GM18909 (cell line): ENCODE results near the gene SLC25A39.

Experiments
- ATAC-seq: cut with Tn5 transposase; IDR thresholded peaks from one replicate; pipeline ENCODE4 v1.9.1; 2021; ENCODE audit warnings: mild to moderate bottlenecking; ENCODE audit not compliant: unreplicated experiment, poor library complexity

Gene SLC25A39

DNA sequence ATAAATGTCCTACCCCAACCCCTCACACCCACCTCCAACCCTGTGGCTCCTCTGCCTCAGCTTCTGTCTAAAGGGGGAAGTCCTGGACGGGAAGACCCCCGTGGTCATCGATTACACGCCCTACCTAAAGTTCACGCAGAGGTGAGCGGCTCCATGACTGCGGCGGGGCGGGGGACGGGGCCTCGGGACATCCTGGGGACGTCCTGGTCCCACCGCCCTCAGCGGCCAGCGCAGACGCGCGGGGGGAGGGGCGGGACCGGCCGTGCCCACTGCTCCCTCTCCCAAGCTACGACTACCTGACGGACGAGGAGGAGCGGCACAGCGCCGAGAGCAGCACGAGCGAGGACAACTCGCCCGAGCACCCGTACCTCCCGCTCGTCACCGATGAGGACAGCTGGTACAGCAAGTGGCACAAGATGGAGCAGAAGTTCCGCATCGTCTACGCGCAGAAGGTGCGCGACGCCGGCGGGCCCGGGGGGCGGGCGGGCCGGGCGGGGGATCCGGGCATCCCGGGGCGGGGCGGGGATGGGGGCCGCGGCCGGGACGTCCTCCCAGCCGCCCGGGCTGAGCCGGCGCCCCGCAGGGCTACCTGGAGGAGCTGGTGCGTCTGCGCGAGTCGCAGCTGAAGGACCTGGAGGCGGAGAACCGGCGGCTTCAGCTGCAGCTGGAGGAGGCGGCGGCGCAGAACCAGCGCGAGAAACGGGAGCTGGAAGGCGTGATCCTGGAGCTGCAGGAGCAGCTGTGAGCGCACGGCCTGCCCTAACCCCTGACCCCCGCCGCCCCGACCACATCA lies 9.6 kb downstream of the SLC25A39 start:
- no peak for ATAC-seq

DNA sequence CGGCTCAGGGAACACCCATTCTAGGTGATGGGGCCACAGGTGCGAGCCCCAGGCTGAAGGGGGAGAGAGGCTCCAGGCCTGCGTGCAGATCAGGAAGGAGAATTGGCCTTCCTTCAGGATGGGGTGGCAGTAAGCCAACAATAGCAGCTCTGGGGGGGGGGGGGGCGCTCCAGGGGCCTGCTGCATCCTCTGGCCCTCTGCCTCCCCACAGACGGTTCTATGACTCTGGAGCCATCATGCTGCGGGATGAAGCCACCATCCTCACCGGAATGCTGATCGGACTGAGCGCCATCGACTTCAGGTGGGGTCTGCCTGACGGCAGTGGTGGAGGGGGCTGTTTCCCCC lies 10.1 kb downstream of the SLC25A39 start:
- no peak for ATAC-seq

DNA sequence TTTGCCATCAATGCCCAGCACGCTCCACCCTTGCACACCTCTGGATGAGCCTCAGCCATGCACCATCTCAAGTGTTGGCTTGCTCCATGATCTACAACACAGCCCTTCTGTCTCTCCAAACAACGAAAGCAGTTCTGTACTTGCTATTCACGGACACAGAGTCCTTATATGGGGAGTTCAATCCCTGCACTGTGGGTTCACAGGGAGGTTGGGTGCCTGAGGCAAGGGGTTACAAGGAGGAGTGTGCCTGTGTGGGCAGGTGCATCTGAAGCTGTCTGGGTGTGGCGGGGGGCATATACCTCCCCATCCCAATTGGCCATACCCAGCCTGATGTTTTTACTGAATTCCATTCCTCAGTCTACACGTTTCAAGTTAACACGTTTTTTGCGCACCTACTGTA lies 10.6 kb downstream of the SLC25A39 start:
- no peak for ATAC-seq

DNA sequence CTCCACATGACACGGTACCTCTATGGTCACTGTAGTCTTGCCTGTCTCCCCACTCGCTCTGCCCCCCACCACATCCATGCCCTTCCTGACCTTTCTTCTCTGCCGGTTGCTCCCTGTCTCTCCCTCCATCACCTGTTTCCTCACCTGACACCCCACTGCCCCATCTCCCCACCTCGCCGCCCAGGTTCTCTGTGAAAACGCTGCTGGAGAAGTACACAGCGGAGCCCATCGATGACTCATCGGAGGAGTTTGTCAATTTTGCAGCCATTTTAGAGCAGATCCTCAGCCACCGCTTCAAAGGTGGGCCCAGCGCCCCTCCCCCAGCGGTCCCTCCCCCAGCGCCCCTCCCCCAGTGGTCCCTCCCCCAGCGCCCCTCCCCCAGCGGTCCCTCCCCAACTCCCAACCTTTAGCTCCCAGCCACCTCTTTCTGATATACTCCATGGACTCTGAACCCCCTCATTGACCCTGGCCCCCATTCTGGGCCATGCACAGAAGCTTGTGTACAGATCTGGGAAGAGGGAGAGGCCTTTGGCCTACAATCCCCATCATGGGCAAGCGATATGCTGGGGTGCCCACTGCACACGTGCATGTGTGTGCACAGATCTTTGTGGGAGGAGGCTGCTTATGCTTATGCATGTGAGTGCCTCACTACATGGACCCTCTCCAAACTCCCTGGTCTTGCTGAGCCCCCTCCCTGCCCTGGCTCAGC lies 12.1 kb downstream of the SLC25A39 start:
- ATAC-seq: no peak

DNA sequence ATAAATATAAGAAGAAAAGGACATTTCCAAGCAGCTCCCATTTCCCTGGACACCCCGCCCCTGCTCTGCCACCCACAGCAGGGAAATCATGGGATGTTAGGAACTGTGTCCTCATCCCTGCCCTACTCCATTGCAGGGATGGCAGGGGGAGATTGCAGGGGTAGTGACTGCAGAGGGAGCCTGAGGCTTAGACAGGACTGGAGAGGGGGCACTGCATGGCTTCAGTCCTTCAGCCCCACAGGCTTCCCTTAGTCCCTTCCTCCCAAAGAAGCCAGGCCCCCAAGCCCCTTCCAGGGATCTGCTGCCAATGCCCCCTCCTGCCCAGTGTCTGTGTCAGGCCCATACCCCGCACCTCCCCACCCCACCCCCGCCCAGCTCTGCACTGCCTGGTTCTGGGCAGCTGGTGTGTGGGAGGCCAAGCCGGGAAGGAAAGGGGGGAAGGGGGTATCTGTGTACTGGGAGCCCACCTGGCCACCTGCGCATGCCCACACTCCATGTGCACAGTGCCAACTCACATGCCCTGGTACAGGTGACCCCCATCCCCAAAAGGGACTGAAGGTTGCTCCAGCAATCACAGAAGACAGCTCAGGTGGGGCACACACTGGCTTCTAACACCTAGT lies 13.0 kb downstream of the SLC25A39 start:
- ATAC-seq: no peak

DNA sequence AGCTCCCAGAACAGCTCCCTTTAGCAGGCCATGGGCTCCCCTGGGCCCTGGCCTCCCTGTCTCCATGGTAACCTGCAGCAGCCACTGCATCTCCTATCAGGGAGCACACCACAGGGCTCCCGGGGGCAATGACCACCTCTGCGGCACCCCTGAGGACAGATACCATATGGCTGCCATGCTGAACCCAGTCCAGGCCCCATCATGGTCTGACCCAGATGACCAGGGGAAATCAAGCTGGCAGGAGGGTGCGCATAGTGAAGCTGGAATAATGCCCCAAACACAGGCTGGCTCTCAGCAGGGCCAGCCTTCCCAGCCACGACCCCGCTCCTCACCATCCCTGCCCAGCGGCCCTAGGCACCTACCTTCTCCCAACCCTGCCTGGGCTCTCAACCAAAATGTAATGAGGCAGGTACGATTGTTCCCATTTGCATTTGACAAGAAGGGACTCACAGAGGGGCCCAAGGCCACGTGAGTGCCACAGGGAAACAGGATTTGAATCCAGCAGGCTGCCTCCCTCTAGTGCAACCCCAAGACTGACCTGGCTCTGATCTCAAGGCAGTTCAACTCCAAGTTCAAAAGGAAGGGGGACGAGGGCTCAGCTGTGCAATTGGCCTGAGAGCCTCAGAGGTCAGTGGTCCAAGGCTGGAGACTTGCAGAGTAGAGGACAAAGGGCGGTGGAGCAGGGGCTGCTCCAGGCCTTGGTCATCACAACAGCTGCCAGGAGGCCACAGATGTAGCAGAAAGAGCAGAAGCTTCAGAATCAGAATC lies 13.8 kb downstream of the SLC25A39 start:
- no peak for ATAC-seq

DNA sequence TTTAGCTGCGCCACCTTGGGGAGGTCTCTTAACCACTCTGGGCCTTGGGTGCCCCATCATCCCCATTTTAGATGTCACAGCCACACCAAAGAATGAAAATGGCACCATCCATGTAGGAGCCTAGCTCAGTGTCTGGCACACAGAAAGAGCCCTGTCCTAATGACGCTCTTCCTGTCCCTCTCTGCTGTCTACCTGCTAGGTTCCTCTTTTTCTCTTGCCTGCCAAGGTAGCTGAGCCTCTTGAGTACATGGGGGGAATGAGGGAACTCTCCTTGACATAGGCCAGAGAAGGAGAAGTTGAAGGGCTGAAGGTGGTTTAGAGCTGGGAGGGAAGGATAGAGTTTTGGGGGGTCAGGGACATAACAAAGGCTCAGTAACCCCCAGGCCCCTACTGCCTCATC lies 14.4 kb downstream of the SLC25A39 start:
- no peak for ATAC-seq

DNA sequence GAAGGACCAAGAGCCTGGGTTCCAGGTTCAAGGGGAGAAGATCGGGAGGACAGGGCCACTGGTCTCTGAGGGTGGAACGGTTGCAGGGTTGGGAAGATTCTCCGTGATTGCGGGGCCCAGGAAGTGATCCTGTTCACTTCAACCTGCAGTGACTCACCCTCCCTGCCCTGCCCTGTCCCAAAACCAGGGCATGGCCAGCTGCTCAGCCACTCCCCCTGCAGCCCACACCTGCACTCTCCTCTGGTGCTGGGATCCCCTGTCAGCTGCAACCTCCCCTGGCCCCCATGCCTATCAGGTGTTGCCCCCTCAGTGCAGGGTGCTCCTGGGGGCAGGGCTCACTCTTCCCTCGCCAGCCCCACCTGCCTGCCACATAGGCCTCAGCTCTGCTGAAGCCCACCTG lies 15.2 kb downstream of the SLC25A39 start:
- ATAC-seq: no peak

DNA sequence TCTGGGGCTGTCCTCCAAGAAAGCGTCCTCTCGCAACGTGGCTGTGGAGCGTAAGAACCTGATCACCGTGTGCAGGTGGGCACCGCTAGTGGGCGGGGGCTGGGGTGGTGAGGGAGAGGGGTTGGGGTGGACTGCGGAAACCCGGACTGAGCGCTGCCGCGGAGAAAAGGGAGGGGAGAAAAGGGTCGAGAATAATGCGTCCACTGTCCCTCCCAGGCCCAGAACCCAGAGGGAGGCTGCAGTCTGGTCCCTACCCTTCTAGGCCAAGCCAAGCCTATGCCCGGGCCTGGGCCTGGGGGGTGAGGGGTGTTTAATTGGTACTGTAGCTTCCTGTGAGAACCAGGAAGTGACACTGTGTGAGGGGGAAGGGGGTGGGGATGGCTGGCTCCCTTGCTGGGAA lies 15.8 kb downstream of the SLC25A39 start:
- no peak for ATAC-seq

DNA sequence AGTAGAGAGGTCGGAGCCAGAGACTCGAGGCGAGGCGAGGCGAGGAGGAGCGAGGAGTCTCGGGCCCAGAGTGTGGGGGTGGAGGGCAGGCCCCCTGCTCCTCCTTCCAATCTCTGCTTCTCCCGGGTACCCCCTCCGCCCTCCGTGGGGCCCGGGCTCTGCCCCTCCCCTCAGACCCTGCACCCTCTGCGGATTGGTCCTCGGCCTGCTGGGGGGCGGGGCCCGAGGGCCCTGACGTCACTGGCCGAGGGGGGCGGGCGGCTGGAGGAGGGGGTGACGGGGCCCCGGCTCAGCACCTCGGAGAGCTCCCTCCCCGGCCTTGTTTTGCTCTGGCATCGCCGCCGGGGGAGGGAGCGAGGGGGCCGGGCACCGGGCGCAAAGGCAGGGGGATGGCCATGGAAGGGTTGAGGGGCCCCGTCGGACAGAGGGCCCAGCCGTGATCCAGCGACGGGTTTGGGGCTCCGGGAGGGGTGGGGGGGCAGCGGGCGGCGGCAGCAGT lies 16.3 kb downstream of the SLC25A39 start, which contains the start of gene RUNDC3A:
TSS of gene RUNDC3A (plus strand) at position 282 of the 499 bp plus-strand sequence. CDS start 232 bp downstream, outside the sequence.
- ATAC-seq: no peak

DNA sequence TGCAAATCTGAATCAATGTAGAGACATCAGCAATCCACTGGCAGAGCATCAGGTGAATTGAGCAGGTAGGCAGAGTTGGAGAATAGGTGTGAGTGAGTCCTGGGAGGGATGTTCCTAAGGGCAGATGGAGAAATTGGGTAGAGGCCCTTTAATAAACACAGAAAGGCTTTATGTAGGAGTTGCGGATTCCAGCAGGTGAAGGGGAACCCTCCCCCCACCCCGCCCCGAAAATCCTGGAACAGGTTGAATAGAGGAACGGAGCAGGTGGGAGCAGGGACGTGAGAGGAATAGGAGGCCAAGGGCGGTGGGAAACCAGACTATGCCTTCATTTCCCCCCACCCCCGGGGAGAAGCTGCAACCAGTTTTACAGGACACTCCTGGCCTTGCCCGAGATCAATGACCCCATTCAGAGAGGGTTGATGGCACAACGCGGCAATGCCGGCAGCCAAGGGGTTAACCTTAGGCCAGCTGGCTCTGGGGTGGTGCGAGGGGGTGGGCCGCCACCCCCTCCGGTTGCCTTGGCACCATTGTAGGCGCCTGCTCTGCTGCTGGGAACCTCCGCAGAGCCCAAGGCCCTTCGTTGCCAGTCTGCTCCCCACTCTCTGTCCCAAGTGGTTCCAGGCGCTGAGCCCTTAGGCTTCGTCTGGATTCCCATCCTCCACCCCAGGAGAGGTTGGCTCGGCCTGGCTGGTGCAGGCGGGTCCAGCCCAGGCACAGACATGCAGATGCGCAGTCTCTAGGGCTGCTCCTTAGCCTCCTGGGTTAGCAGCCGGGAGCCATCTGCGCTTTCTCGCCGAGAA lies 17.0 kb downstream of the SLC25A39 start:
- no peak for ATAC-seq

DNA sequence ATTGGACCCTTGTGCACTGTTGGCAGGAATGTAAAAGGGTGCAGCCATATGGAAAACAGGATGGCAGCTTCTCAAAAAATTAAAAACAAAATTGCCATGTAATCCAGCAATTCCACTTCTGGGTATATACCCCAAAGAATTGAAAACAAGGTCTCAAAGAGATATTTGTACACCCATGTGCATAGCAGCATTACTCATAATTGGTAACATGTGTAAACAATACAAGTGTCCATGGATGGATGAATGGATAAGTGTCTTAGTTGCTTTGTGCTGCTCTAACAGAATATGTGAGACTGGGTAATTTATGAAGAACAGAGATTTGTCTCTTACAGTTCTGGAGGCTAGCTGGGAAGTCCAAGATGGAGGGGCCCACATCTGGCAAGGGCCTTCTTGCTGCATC lies 20.0 kb downstream of the SLC25A39 start:
- ATAC-seq: no peak

DNA sequence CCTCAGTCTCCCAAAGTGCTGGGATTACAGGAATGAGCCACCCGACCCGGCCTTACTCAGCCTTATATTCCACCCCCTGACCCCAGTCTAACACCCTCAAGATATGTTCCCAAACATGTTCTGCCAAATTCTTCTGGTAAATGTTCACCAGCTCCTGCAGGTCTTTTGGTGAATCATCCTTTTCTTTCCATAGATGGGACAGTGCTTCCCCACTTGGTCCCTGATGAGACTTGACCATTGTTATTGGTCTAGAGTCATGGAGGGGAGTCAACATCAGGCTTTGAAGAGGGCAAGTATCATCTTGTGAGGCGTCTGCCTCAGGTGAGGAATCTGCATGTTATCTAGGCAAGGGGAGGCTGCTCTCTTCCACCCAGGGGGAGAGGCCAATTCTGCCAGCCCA lies 26.6 kb downstream of the SLC25A39 start:
- ATAC-seq: no peak

DNA sequence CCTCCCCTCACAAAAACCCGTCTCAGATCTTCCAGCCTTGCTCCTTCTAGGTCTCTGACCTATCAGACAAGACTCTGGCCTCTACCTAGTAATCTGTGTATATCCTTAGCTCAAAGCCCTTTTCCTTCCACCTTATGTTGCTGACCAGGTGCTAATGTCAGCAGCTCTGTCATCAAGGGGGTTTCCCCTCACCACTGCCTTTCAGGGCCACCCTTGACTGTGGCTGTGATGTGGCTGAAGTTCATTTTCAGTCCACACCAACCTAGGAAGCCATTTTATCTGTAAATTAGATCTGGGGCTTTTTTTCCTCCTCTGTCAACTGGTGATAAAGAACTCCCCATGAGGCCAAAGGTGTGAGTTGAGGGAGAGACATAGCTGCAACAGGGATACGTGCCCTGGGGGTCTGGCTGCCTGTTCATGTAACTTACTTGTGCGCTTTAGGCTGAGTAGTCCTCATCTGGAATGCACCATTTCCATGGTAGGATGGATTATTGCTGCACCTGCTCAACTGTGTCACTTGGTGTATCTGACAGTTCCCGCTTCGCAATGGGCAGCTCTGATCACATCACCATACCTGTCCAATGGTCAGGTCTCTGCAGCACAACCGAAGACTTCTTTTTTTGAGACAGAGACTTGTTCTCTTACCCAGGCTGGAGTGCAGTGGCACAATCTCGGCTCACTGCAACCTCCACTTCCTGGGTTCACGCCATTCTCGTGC lies 31.0 kb downstream of the SLC25A39 start:
- ATAC-seq: no peak

DNA sequence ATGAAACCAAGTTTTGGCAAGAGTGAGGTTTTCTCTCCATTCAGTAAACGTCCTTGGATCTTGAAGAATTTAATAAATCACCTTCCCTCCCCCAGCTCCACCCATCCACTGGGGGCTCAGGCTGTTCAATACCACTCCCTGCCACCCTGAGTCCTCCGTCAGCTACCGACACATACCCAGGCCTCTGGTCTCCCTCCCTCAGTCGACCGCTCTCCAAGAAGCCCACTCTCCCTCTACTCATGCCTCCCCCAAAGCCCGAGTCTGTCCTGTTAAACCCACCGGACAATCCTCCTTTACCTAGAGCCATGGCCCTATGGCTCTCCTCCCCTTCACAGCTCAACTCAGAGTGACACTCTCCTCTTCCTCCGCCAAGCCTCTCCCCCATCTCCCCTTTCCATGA lies 37.0 kb downstream of the SLC25A39 start:
- ATAC-seq: no peak

DNA sequence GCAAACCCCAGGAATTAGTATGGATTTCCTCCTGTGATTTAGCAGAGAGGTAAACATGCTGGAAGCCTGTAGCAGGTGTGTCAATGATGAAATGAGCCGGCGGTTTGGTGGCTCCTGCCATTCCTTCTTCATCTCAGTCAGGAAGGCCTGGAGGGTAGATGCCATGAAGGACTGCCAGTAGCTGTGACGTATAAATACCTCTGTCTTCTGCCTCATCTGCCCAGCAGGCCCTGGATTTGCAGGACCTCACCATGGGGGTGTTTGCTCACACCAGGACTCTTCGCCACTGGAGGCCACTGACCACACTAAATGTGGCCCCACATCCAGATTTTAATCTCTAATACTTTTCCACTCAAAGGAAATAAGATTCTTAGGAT lies 40.6 kb downstream of the SLC25A39 start:
- no peak for ATAC-seq

DNA sequence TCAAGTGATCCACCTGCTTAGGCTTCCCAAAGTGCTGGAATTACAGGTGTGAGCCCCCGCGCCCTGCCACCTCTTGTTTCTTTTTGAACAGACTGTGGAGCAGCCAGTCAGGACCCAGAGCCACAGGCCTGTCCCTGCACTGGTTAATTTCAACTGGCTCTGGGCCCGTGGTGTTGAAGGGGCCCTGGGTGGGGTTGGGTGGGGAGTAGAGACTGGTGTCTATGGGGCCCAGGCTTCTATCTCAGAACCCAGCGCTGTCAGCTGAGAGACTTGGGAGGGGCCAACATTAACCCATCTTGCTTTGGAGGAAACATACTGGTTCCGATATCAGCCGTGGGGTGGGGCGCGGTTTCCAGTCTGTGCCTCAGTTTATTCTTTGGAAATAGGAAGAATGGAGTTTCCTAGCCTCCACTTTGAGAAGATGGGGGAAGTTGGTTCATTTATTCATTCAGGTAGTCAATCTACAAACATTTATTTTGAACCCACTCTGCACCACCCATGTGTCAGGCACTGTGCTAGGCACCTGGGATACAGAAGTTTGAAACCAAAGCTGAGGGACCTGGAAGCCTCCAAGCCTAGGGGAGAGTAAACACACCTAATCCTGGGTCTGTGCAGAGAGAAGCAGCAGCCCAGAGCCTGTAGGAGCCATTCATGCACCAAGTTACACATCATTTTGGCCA lies 41.1 kb downstream of the SLC25A39 start:
- ATAC-seq: no peak

DNA sequence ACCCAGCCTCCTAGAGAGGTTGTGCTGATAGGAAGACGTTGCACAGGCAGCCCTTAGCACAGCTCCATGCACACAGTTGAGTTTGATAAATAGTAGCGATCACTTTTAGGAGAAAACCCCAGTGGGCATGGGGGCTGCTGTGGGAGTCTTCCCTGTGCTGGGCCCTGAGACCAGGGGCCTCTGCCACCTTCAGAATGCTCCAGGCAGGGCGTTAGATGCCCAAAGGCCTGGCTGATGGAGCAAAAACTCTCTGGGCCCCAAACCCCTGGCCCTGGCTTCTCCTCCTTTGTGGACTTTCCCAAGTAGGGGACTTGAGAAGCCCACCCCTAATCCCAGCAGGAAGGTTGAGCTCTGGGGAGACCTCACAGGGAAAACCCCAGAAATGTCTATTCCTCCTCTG lies 42.4 kb downstream of the SLC25A39 start:
- no peak for ATAC-seq

DNA sequence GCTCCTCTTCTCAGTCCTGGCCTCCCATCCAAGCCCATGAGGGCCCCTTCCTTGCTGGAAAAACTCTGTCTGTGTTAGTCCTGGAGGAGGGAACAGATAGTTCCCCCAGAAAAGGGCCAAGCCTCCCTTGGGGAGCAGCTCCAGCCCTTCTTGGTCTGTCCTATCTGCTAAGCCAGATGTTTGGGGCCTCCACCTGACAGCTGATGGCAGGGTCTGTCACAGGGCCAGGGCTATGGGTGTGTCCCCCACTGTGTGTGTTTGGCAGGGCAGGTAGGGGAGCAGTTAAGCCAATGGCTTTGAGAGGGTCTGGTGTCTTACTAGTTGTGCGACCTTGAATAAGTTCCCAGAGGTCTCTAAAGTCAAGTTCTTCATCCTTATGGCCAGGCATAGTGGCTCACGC lies 43.1 kb downstream of the SLC25A39 start:
- ATAC-seq: no peak
